ENCODE data around the gene FTO.

DNA sequence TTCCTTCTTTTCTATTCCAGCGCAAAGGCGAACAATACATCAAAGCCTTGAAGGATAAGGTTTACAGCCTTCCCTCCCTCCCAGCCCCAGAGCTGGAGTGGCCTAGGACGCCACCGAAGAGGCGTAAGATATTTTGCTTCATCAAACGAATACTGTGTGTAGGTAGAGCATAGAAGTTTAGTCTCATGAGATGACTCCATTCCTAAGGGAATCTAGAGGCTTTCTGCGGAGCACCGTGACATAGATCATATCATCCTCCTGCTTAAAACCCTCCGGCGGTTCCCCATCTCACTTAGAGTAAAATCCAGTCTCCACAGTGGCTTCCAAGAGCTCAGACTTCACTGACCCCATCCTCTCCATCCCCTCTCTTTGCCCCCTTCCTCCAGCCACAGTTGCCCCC lies 390.7 kb downstream of the FTO start:
- no peak for TF ChIP-seq PATZ1 (CRISPR knock-in tag; IDR thresholded peaks at IDR 0.05)
- TF ChIP-seq EP300 (IDR thresholded peaks at IDR 0.05; ENCODE audit: low read depth in 2 of 2, low read length in 2 of 2): no peak
- TF ChIP-seq EP300 (CRISPR knock-in tag; IDR thresholded peaks at IDR 0.05; ENCODE audit: borderline replicate concordance): no peak
- TF ChIP-seq MAFF (IDR thresholded peaks at IDR 0.05; ENCODE audit: low read depth, low read length): no peak
- TF ChIP-seq PCBP2 (optimal IDR thresholded peaks at IDR 0.05; ENCODE audit: low read depth, low read length, poor library complexity, severe bottlenecking): no peak
- TF ChIP-seq POLR2AphosphoS5 (IDR thresholded peaks at IDR 0.05; ENCODE audit: low read depth, low read length): no peak
- TF ChIP-seq ZSCAN21 (CRISPR knock-in tag; IDR thresholded peaks at IDR 0.05; ENCODE audit: borderline replicate concordance): no peak
- TF ChIP-seq, protein P1, sequence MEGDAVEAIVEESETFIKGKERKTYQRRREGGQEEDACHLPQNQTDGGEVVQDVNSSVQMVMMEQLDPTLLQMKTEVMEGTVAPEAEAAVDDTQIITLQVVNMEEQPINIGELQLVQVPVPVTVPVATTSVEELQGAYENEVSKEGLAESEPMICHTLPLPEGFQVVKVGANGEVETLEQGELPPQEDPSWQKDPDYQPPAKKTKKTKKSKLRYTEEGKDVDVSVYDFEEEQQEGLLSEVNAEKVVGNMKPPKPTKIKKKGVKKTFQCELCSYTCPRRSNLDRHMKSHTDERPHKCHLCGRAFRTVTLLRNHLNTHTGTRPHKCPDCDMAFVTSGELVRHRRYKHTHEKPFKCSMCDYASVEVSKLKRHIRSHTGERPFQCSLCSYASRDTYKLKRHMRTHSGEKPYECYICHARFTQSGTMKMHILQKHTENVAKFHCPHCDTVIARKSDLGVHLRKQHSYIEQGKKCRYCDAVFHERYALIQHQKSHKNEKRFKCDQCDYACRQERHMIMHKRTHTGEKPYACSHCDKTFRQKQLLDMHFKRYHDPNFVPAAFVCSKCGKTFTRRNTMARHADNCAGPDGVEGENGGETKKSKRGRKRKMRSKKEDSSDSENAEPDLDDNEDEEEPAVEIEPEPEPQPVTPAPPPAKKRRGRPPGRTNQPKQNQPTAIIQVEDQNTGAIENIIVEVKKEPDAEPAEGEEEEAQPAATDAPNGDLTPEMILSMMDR (CRISPR knock-in tag; IDR thresholded peaks at IDR 0.05): no peak
- TF ChIP-seq POLR2A (IDR thresholded peaks at IDR 0.05; ENCODE audit: insufficient read depth in 1 of 2, low read depth in 2 of 2, low read length in 2 of 2): no peak
- TF ChIP-seq SMC3 (IDR thresholded peaks at IDR 0.05; ENCODE audit: low read length): no peak
- TF ChIP-seq CEBPB (IDR thresholded peaks at IDR 0.05; ENCODE audit: borderline replicate concordance, low read depth, low read length): no peak
